ENCODE results near the gene NCS1.

NCS1 gene

DNA sequence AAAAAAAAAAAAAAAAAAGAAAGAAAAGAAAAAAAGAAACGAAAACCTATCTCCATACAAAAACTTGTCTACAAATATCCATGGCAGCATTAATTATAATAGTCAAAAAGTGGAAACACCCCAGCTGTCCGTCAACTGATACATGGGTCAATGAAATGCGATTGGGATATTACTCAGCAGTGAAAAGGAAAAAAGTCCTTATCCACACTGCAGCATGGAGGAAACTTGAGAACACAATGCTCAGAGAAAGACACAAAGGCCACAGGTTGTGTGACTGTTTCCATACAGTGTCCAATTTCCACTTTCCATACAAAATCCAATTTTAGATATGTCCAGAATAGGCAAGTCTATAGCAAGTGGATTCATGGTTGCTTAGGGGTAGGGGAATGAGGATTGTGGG, 24.3 kb upstream of the NCS1 start:
- DNase-seq (ENCODE audit: low read depth), result no peak

DNA sequence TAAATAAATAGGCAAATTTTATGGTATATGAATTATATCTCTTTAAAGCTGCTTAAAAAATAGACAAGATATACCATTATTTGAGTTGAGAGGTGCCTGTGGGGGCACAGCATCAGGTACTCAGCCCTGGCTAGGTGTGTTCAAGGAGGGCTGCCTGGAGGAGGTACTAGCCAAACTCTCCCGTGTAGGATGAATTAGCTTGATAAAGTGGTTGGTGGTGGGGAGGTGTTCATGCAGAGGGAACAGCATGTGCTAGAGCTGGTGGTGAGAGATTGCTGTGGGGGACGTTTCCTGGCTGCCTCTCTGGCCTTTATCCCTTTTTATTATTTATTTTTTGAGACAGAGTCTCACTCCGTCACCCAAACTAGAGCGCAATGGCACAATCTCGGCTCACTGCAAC, 23.2 kb upstream of the NCS1 start:
- no peak for DNase-seq (ENCODE audit: low read depth)

DNA sequence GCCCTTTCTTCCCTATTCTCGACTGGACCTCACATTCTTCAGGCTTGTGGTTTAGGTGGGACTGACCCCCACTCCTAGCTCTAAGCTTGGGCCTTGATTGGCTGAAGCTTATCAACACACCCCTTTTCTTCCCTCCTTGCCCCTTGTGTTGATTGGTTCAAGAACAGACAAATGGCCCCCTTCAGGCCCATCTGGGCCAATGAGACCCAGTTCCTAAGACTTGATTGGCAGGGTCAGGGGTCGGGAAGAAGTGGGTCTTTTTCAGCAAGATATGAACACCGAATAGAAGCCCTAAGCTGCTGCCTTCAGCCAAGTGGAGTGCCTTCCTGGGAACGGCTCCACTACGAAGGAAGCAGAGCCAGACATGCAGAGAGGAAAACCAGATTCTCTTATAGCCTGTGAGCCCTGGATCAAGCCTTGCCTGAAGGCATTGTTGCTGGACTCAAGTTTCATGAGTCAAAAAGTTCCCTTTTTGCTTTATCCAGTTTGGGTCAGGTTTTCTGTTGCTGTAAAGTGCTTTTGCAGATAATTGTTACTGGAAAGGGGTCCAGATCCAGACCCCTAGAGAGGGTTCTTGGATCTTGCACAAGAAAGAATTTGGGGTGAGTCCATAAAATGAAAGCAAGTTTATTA, 22.4 kb upstream of the NCS1 start:
- DNase-seq (ENCODE audit: low read depth), result no peak

DNA sequence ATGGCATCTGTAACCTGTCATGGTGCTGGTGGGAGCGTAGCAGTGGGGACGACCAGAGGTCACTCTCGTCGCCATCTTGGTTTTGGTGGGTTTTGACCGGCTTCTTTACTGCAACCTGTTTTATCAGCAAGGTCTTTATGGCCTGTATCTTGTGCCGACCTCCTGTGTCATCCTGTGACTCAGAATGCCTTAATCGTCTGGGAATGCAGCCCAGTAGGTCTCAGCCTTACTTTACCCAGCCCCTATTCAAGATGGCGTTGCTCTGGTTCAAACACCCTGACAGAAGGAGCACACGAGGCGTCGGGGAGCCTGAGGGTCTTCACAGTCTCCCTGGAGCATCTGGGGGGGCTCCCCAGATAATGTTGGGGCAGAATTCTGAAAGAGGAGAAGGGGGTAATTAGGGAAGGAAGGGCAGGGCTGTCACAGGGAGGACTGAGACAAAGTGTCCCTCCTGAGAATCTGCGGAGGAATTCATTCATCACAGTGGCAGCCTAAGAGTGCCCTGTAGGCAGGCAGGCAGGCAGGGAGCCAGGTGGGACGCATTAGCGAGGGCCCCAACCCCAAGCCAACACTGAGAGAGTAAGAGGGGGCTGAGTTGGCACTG, 21.3 kb upstream of the NCS1 start:
- DNase-seq (ENCODE audit: low read depth), result no peak

DNA sequence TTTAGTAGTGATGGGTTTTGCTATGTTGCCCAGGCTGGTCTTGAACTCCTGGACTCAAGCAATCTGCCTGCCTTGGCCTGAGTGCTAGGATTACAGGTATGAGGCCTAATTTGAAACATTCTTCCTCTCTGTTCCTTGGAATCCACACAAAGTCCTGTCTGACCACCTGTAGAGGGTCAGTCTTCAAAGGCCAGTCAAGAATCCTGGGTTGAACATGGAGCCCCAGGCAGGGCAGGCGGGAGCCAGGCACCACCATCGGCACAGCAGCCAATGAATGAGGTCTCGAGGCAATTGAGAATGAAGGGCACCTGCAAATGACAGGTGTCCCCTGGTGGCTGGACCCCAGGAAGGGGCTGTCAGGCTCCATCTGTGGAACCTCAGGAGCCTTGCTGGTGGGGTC, 17.4 kb upstream of the NCS1 start:
- no peak for DNase-seq (ENCODE audit: low read depth)

DNA sequence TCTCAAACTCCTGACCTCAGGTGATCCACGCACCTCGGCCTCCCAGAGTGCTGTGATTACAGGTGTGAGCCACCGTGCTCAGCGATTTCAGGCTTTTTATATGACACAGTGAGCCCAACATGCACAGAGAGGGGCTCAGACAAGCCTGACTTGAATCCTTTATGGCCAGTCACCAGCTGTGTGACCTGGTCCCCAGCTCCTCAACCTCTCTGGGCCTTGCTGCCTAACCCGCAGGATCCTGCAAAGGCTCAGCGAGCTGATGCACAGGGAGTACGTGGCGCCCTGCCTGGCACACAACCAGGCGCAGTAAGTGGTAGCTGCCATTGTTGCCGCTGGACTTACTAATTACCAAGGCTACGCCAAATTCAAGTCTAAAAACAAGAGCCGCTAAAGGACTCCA, 16.6 kb upstream of the NCS1 start:
- DNase-seq (ENCODE audit: low read depth), result no peak

DNA sequence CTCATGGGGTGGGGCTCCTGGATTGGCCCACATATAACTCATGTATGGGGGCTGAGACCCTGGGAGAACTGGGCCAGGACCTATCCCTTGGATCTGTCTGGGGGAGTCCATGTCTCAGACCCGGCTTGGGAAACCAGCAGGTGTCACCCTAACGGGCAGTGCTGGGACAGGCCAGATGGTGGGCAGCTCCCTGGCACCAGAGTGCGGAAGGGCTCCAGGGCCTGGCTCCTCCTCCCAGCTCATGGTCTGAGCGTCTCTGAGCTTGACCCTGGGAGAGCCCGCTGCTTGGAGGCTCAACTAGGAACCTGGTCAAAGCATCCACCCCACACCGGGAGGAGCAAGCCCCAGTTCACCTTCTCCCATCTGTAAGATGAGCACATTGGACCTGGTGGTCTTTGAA, 15.5 kb upstream of the NCS1 start:
- no peak for DNase-seq (ENCODE audit: low read depth)

DNA sequence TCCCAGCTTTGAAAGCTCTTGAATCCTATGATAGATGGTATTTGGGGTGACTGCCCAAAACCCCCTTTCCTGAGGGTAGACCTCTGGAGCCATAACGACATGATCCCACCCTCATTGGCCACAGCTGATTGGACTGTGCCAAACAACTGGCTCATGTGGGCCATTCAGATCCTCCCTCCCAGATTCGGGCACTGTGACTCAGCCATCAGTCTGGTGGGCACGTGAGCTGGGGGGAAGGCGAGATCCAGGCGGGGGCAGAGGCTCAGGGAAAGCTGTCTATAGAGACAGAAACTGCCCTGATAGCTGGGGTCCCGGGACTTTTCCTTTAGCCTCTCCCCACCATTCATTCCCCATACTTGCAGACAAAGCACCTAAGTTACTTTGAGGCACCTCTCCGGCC, 15.1 kb upstream of the NCS1 start:
- DNase-seq (ENCODE audit: low read depth), result no peak

DNA sequence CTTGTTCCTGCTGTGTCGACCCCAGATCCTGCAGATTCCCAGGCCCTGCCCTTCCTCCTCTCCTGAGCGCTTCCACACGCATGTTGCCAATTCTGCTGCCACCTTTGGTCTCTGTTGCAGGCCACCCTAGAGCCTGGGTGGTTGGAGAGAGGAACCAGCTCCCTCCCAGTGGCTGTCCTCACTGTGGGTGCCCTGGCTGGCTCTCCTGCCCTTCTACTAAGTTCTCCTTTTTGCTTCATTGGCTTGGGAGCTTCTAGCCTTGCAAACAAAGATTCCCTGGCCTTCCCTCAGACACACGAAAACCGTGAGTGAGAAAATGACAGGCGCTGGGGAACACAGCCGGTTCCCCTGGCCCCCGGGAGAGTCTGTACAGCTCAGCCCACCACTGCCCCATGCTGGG, 14.2 kb upstream of the NCS1 start:
- no peak for DNase-seq (ENCODE audit: low read depth)

DNA sequence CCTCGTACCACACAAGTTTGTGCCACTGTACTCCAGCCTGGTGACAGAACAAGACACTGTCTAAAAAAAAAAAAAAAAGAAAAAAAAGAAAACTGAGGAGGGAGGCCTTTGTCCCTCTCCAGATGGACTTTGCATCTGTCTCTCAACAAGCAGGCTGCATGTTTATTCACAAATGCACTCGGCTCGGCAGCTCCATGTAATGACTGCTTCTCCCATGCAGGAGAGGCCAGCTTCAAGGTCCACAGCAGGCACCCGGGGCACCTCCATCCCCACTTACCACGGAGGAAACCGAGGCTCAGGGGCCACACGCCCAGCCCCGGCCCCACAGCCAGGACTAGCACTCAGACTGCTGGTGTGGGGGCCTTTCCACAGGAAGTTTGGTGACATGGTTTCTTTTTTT, 13.1 kb upstream of the NCS1 start:
- DNase-seq (ENCODE audit: low read depth), result no peak

DNA sequence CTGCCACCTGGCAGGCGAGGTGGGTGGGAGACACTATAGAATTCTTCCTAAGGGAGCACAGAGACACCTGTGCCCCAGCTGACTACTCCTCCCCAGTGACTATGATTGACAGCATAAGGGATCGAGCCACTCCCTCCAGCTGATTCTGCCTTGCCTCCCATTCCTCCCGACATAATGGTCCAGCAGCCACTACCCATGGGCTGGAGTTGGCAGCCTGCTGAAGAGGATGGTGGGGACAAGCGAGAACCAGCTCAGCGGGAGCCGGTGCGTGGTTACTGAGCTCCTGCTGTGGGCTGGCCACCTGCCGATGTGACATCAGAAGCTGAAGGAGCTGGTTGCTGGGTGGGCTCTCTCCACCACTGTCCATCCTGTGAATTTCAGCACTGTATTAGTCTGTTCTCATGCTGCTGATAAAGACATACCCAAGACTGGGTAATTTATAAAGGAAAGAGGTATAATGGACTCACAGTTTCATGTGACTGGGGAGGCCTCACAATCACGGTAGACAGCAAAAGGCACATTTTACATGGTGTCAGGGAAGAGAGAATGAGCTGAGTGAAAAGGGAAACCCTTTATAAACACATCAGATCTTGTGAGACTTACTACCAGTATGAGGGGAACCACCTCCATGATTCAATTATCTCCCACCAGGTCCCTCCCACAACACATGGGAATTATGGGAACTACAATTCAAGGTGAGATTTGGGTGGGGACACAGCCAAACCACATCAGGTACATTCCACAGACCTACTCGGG, 12.1 kb upstream of the NCS1 start:
- DNase-seq (ENCODE audit: low read depth), result no peak

DNA sequence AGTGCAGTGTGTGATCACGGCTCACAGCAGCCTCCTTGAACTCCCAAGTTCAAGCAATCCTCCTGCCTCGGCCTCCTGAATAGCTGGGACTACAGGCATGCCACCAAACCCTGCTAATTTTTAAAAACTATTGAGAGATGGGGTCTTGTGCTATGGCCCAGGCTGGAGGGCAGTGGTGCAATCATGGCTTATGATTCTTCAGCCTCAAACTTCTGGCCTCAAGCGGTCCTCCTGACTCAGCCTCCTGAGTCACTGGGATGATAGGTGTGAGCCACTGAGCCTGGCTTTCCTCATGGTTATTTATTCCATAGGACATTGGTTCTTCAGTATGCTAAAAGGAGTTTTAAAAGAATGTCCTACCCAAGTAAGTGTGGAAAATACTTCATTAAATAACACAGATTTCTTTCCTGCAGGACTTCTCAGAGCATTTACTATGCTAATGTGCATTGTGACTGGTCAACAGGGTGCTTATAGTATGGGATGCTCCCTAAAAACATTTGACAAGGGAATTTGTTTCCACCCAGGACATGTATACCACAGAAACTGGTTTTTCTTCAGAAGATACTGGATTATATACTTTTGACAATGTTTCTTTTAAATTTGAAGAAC, 11.2 kb upstream of the NCS1 start:
- DNase-seq (ENCODE audit: low read depth), result no peak

DNA sequence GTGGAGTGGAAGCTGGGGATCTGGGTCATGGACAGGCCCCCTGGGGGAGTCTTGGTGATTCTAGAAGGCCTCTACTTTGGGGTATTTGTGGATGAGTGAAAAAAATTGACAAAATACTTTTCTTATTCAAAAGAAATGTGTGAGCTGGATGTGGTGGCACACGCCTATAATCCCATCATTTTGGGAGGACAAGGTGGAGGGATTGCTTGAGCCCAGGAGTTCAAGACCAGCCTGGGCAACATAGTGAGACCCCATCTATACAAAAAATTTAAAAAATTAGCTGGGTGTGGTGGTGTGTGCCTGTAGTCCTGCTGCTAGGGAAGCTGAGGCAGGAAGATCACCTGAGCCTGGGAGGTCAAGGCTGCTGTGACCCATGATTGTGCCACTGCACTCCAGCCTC, 6.6 kb upstream of the NCS1 start:
- no peak for DNase-seq (ENCODE audit: low read depth)

DNA sequence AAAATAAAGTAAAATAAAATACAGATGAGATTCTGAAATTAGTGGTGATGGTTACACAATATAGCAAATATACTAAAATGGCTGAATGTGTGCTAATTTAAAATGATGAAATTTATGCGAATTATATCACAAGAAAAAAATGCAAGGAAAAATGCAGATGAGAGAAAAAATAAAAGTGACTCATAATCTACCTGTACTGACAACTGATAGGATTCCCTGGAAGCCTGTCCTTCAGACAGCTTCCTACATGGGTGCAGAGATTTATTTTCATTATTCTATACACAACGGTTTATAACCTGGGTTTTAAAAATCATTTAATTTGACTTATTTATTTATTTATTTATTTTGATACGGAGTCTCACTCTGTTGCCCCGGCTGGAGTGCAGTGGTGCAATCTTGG, 5.8 kb upstream of the NCS1 start:
- DNase-seq (ENCODE audit: low read depth), result no peak

DNA sequence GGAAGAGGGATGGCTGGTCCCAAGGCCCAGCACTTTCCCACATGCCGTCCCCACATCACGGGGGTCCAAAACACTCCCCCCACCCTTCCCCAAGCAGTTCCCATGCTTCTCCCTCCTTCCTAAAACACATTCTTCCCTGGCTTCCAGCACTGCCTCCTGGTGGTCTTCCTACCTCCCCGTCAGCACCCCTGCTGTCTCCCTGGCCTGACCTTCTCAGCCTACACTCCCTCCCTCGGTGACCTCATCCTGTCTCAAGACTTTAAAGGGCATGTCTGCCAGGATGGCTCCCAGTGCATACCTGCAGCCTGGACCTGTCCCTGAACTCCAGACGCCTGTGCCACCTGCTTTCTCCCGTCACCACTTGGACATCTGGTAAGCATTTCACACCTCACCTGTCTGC, 4.3 kb upstream of the NCS1 start:
- no peak for DNase-seq (ENCODE audit: low read depth)

DNA sequence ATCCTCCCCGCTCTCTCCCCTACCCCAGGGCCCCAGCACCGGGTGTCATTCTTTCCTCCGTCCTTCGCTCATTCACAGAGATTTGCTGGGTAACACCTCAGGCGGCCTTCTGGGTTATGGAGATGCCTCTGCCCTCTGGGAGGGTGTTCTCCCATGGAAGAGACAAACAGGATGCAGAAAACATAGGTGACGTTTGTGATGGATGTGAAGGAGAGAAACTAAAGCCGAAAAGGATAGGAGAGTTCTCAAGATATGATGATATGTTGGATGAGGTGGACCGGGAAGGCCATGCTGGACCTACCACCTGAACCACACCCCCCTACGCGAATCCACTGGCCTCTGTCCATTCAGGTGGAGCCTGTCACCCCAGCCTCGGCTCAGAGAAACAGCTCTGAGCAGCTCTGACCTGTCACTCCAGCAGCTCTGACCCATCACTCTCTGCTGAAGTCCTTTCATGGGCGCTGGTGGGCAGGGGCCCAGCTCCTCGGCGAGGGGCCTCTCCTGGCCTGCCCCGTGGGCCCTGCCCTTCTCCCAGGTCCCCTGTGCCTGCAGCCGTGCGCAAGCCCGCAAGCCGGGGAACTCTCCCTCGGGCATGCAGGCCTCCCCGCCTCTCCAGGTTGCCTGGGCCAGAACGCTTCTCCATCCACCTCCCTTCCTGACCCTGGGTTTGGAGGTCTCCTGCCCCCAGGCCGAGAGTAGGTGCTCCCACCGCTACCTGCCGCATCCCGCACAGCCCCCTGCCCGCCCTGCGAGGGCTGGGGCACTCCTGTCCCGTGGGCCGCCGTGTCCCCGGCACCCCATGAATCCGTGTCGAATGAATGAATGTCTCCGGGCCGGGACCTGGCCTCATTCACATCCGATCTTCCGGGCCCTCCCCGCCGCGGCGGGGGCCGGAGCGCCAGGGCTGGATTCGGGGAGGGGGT, 717 bp upstream of the NCS1 start:
- no peak for DNase-seq (ENCODE audit: low read depth)

DNA sequence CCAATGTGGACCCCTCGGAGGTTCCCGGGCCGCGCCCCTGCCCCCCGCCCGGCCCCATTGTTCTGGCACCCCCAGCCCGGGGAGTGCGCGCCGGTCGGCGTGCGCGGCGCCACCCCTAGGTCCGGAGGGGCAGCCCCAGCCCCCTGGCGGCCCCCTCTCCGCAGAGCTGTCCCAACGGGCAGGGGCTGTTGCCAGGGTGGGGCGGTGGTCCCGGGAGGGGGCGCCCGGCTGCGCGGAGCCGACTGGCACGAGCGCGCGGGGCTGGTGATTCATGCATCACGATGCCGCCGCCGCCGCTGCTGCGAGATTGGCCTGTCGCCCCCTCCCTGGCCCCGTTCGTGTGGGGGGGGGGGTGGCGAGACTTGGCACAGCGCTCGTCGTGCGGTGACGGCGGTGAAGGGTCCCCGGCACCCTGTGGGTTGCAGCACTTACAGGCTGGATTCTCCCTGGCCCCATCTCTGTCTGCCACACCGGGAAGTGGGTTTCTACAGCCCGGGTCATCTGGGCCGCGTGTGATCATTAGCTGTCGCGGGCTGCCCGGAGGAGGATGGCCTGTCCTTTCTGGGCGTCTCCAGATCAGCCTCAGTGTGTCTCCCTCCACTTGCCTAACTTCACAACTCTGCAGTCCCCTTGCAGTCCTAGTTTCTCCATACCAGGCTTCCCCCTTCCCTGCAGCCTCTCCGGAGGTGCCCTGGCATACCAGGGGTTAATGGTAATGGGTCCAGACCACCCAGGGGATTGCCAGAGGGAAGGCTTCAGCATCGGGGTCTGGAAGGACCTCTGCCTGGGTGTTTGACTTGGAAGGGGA, 858 bp downstream of the NCS1 start:
- peak; percentile 25 for DNase-seq (ENCODE audit: low read depth)

DNA sequence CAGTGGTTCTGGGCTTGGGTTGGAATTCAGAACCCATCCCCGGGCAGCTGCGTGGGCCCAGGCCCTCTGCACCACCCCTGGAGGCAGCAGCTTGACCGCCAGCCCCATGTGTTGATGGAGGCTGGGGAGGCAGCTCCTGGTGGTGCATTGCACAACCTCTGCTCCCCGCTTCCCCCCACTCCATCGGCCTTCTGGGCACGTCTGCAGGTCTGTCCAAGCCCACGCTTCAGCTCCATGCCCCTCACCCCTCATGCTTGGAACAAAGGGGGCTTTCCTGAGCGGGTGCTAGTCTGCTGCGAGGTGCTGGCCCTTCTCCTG, 1.4 kb downstream of the NCS1 start:
- DNase-seq (ENCODE audit: low read depth), result no peak

DNA sequence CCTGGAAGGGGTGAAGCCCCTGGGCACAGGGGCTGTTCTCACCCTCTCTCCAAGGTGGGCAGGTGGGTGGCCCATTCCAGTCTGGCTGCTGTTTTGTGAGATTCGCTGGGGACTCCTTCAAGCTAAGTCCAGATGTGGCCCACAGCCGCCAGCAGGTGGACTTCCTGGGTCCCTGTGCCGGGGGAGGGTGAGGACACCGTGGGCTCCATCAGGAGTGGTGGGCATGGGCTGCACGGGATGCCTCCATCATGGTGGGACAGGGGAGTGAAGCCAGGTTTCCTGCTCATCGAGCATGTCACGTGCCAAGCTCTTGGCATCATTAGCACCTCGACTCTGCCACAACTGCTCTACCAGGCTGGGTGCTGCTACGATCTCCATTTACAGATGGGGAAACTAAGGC, 1.8 kb downstream of the NCS1 start:
- DNase-seq (ENCODE audit: low read depth), result no peak

DNA sequence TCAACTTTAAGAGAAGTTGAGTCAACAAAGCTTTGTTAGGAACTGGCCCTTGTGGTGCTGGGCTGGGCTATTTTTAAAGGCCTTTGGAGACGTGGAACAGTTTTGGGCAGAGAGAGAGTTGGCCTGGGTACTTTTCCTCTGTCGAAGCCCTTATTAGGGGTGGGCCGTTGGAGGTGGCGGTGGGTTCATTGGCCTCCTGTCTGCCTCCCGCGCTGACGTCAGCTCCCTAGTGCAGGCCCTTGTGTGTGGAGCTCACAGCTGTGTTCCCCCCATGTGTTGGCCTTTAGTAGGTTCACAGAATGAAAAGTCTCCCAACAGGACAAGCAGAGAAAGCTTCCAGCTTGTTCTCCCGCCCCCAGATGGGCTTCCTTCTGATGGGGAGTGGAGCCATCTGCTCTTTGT, 2.7 kb downstream of the NCS1 start:
- no peak for DNase-seq (ENCODE audit: low read depth)

DNA sequence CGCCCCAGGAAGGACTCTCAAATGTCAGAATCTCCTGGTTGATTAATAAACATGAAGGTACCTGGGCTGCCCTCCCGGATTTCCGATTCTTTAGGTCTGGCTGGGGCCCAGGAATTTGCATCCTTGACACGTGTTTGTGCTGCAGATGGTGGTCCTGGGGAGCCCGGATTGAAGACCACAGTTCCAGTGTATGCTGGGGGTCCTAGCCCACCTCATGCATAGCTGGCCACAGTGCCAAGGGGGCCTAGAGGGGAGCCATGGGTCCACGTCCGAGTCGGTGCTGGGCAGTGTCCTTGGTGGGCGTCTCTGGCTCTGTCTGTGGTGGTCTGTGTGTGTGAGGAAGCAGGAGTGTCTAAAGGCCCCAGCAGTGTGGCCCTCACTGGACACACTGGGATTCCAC, 3.2 kb downstream of the NCS1 start:
- DNase-seq (ENCODE audit: low read depth), result no peak

DNA sequence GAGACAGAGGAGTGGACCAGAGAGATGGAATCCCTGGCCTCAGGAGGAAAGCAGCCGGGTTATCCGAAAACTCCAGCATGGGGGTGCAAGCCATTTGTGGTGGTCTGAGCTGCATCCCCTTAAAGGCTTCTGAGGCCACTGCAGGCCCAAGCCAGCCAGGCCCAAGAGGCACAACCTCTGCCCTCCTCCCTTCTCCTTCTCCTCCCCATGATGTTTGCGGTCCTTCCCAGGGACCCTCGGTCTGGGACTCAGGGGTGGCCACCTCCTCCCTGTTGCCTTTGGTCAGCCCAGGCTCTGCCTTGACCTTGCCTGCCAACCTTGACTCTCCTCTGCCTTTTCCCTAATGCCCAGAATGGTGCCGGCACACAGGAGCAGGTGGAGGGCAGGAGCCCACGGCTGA, 4.6 kb downstream of the NCS1 start:
- DNase-seq (ENCODE audit: low read depth), result no peak
